WERI-Rb-1 (cell line): ENCODE data around the gene COL13A1.

ENCODE experiments used
- DNase-seq: peaks from one replicate; pipeline ENCODE4 v3.0.0-alpha.2; 2020
- H3K27ac ChIP-seq: fragments of 250-450 bp; sonication (Bioruptor Pico); 2 replicates; pipeline ENCODE4 v1.5.1; 2020; ENCODE audit warnings: mild to moderate bottlenecking, moderate library complexity
- H3K27me3 ChIP-seq: fragments of 250-450 bp; sonication (Bioruptor Pico); 2 replicates; pipeline ENCODE4 v1.5.1; 2021; ENCODE audit warnings: mild to moderate bottlenecking, low read depth, moderate library complexity; ENCODE audit not compliant: insufficient read depth, severe bottlenecking
- H3K36me3 ChIP-seq: fragments of 250-450 bp; sonication (Bioruptor Pico); 2 replicates; pipeline ENCODE4 v1.5.1; 2020; ENCODE audit warnings: mild to moderate bottlenecking, moderate library complexity
- H3K4me3 ChIP-seq: 2 replicates; pipeline ENCODE4 v1.5.1; 2011; ENCODE audit warnings: low read depth, mild to moderate bottlenecking, control low read depth, low read length
- H3K9me3 ChIP-seq: fragments of 250-450 bp; sonication (Bioruptor Pico); 2 replicates; pipeline ENCODE4 v1.5.1; 2021; ENCODE audit warnings: mild to moderate bottlenecking, moderate library complexity; ENCODE audit not compliant: severe bottlenecking
- TF ChIP-seq, protein P1 (sequence below): IDR thresholded peaks from 2 replicates; pipeline ENCODE4 v1.5.1; 2011; ENCODE audit warnings: low read depth, mild to moderate bottlenecking, control low read depth, inconsistent platforms, low read length

The COL13A1 gene

GRCh38 chr10:69934768-69935167, 133.1 kb downstream of the COL13A1 start:
- TF ChIP-seq, protein P1, sequence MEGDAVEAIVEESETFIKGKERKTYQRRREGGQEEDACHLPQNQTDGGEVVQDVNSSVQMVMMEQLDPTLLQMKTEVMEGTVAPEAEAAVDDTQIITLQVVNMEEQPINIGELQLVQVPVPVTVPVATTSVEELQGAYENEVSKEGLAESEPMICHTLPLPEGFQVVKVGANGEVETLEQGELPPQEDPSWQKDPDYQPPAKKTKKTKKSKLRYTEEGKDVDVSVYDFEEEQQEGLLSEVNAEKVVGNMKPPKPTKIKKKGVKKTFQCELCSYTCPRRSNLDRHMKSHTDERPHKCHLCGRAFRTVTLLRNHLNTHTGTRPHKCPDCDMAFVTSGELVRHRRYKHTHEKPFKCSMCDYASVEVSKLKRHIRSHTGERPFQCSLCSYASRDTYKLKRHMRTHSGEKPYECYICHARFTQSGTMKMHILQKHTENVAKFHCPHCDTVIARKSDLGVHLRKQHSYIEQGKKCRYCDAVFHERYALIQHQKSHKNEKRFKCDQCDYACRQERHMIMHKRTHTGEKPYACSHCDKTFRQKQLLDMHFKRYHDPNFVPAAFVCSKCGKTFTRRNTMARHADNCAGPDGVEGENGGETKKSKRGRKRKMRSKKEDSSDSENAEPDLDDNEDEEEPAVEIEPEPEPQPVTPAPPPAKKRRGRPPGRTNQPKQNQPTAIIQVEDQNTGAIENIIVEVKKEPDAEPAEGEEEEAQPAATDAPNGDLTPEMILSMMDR: no peak
- DNase-seq: no peak
- Histone ChIP-seq H3K27ac (no peak overlapping the region), H3K27me3 (no peaks in the 10 kb centered on the region), H3K4me3 (no peak overlapping the region), H3K9me3 (no peaks in the 10 kb centered on the region), H3K36me3 (no peaks in the 10 kb centered on the region)

DNA sequence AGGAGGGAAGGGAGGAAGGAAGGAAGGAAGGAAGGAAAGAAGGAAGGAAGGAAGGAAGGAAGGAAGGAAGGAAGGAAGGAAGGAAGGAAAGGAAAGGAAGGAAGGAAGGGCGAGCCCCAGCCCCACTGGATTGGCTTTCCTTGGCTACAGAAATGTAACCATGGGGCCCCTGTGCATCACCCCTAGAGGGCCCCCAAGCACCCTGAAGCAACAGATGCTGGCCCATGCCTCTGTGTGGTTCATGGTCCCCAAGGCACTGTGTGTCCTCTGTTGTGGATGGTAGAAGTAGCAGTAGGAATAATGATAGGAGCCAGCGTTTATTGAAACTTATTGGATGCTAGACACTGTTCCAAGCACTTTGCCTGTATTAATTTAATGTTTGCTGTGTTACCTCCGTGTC, 134.4 kb downstream of the COL13A1 start:
- Histone ChIP-seq H3K9me3 (no peaks in the 10 kb centered on the region), H3K36me3 (no peaks in the 10 kb centered on the region), H3K27me3 (no peaks in the 10 kb centered on the region), H3K27ac (no peak overlapping the region), H3K4me3 (no peak overlapping the region)
- TF ChIP-seq, protein P1: peak; percentile 61
- DNase-seq: peak; percentile 37

GRCh38 chr10:69938541-69938991, 136.9 kb downstream of the COL13A1 start:
- Histone ChIP-seq H3K4me3 (no peak overlapping the region), H3K36me3 (no peaks in the 10 kb centered on the region), H3K27ac (no peak overlapping the region), H3K27me3 (no peaks in the 10 kb centered on the region), H3K9me3 (no peaks in the 10 kb centered on the region)
- DNase-seq: no peak
- TF ChIP-seq, protein P1: no peak

- H3K9me3 ChIP-seq: no peaks in the 10 kb centered on the region
- no peak for DNase-seq
- H3K27ac ChIP-seq: no peak overlapping the region
These were observed 137.4 kb downstream of the COL13A1 start for GRCh38 chr10:69939061-69939460.

DNA sequence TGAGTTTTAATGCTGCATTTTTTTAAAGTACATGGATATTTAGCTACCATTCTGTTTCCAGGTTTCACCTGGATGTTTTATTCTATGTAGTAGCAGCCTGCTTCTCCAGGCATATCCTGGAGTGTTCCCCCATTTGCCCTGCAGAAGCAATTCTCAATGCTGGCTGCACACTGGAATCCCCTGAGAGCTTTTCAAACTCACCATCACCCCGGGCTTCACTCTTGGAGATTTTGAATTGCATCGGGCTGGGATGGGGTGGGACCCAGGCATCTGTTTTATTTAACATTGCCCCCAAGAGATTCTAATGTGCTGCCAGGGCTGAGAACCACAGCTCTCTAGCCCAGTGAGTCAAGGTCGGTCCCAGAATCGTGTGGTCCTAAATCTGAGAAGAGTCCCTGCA, 137.8 kb downstream of the COL13A1 start:
- Histone ChIP-seq H3K4me3 (no peak overlapping the region), H3K9me3 (no peaks in the 10 kb centered on the region), H3K27ac (no peak overlapping the region), H3K27me3 (no peaks in the 10 kb centered on the region), H3K36me3 (no peaks in the 10 kb centered on the region)
- TF ChIP-seq, protein P1: no peak
- no peak for DNase-seq

More at GRCh38 chr10:69939061-69939460, 137.4 kb downstream of the COL13A1 start:
- no peaks in the 10 kb centered on the region for H3K27me3 ChIP-seq
- TF ChIP-seq, protein P1: no peak
- no peak overlapping the region for H3K4me3 ChIP-seq
- no peaks in the 10 kb centered on the region for H3K36me3 ChIP-seq

- no peaks in the 10 kb centered on the region for H3K36me3 ChIP-seq
- H3K27me3 ChIP-seq: no peaks in the 10 kb centered on the region
- no peak overlapping the region for H3K4me3 ChIP-seq
- no peaks in the 10 kb centered on the region for H3K9me3 ChIP-seq
- no peak overlapping the region for H3K27ac ChIP-seq
- TF ChIP-seq, protein P1: no peak
- no peak for DNase-seq
These were observed 140.0 kb downstream of the COL13A1 start for GRCh38 chr10:69941730-69942129.
